ENCODE data around the gene AP3B1.

AP3B1 gene

DNA sequence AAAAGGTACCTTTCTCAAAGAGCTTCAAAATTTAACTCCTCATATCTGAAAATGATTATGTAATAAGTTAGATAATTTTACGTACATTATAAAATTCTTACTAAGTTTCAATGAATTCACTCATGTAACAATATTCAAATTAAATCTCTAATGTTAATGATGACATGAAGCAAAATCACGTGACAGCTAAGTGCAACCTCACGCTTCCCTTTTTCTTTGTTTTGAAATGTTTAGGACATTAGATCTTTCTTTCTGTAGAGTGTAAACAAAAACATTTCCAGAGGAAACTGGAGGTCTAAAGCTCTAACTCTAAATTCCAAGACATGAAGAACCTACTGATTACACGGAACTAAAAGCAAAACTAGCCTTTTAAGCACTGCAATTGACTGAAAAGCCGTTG, 291.0 kb downstream of the AP3B1 start:
- TF ChIP-seq, protein P1, sequence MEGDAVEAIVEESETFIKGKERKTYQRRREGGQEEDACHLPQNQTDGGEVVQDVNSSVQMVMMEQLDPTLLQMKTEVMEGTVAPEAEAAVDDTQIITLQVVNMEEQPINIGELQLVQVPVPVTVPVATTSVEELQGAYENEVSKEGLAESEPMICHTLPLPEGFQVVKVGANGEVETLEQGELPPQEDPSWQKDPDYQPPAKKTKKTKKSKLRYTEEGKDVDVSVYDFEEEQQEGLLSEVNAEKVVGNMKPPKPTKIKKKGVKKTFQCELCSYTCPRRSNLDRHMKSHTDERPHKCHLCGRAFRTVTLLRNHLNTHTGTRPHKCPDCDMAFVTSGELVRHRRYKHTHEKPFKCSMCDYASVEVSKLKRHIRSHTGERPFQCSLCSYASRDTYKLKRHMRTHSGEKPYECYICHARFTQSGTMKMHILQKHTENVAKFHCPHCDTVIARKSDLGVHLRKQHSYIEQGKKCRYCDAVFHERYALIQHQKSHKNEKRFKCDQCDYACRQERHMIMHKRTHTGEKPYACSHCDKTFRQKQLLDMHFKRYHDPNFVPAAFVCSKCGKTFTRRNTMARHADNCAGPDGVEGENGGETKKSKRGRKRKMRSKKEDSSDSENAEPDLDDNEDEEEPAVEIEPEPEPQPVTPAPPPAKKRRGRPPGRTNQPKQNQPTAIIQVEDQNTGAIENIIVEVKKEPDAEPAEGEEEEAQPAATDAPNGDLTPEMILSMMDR (IDR thresholded peaks at IDR 0.05; ENCODE audit: insufficient read depth, low read length, poor library complexity, severe bottlenecking), result no peak
- Histone ChIP-seq H3K36me3 (ENCODE audit: control insufficient read depth, insufficient read depth, low read length) (no peaks in the 10 kb centered on the region; the same call in 1 of the 2 replicates), H3K4me3 (replicated peaks; ENCODE audit: low read depth, low read length) (no peak overlapping the region), H3K27me3 (replicated peaks; ENCODE audit: control insufficient read depth, insufficient read depth, low read length) (no peaks in the 10 kb centered on the region)
- DNase-seq (ENCODE audit: extremely low read depth, insufficient read length), result no peak

- no peaks in the 10 kb centered on the region; the same call in 1 of the 2 replicates for H3K36me3 ChIP-seq (ENCODE audit: control insufficient read depth, insufficient read depth, low read length)
- TF ChIP-seq, protein P1 (IDR thresholded peaks at IDR 0.05; ENCODE audit: insufficient read depth, low read length, poor library complexity, severe bottlenecking), result no peak
- no peak for DNase-seq (ENCODE audit: extremely low read depth, insufficient read length)
- no peak overlapping the region for H3K4me3 ChIP-seq (replicated peaks; ENCODE audit: low read depth, low read length)
- H3K27me3 ChIP-seq (replicated peaks; ENCODE audit: control insufficient read depth, insufficient read depth, low read length), result no peaks in the 10 kb centered on the region
Measured at GRCh38 chr5:78002690-78003089, 291.8 kb downstream of the AP3B1 start.

DNA sequence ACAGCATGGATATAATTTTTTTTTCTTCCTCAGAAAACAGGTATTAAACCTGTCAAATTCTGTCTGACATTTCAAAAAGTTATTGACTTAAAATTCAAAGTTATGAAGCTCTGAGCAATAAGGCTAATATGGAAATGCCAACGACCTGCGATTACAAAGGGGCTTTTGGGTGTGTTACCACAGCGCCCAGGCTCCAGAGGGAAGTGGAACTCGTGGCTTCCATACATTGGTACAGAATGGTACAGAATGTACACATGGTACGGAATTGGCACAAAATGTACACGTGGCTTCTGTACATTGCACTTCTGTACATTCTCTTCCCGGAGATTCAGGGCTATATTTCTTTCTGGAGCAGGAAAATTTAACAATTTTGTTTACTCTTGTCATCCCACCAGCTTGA, 293.3 kb downstream of the AP3B1 start:
- H3K36me3 ChIP-seq (ENCODE audit: control insufficient read depth, insufficient read depth, low read length), result no peaks in the 10 kb centered on the region; the same call in 1 of the 2 replicates
- no peak overlapping the region for H3K4me3 ChIP-seq (replicated peaks; ENCODE audit: low read depth, low read length)
- H3K27me3 ChIP-seq (replicated peaks; ENCODE audit: control insufficient read depth, insufficient read depth, low read length), result no peaks in the 10 kb centered on the region
- TF ChIP-seq, protein P1 (IDR thresholded peaks at IDR 0.05; ENCODE audit: insufficient read depth, low read length, poor library complexity, severe bottlenecking), result no peak
- DNase-seq (ENCODE audit: extremely low read depth, insufficient read length), result no peak

DNA sequence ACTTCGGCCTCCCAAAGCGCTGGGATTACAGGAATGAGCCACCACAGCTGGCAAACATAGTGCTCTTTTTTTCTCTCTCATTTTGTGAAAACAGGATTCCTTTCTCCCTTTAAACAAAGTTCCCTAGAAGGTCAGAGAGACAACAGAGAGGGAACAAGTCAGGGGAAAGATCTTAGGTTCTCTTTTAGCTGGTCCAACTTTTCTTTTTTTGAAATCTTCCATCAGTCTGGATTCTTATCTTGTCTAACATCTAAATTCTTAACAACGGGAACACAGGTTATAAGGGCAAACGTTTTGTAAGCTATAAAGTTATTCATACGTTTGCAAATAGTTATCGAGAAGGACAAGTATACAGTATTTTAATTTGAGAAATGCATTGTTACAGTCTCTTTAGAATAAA, 294.3 kb downstream of the AP3B1 start:
- Histone ChIP-seq H3K36me3 (ENCODE audit: control insufficient read depth, insufficient read depth, low read length) (no peaks in the 10 kb centered on the region; the same call in 1 of the 2 replicates), H3K27me3 (replicated peaks; ENCODE audit: control insufficient read depth, insufficient read depth, low read length) (no peaks in the 10 kb centered on the region), H3K4me3 (replicated peaks; ENCODE audit: low read depth, low read length) (no peak overlapping the region)
- no peak for DNase-seq (ENCODE audit: extremely low read depth, insufficient read length)
- TF ChIP-seq, protein P1 (IDR thresholded peaks at IDR 0.05; ENCODE audit: insufficient read depth, low read length, poor library complexity, severe bottlenecking), result no peak

DNA sequence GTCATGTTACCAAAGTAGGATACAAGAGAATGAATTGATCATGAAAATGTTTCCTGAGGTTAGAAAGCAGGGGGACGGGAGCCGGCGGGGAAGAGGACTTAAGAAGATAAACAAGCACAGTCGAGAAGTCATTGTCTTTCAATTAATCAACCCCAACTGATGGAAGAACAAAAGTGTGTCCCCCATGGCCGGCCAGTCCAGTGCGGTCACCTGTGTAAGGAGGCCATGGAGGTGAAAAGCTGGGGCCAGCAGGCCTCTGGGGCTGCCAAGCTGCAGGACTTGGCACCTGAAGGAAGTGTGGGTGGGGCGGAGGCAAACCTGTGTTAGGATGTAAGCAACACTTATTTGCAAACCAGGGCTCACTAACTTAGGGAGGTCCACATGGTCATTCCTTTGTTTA, 295.1 kb downstream of the AP3B1 start:
- no peaks in the 10 kb centered on the region for H3K27me3 ChIP-seq (replicated peaks; ENCODE audit: control insufficient read depth, insufficient read depth, low read length)
- no peaks in the 10 kb centered on the region; the same call in 1 of the 2 replicates for H3K36me3 ChIP-seq (ENCODE audit: control insufficient read depth, insufficient read depth, low read length)
- TF ChIP-seq, protein P1 (IDR thresholded peaks at IDR 0.05; ENCODE audit: insufficient read depth, low read length, poor library complexity, severe bottlenecking), result no peak
- H3K4me3 ChIP-seq (replicated peaks; ENCODE audit: low read depth, low read length), result no peak overlapping the region
- no peak for DNase-seq (ENCODE audit: extremely low read depth, insufficient read length)

DNA sequence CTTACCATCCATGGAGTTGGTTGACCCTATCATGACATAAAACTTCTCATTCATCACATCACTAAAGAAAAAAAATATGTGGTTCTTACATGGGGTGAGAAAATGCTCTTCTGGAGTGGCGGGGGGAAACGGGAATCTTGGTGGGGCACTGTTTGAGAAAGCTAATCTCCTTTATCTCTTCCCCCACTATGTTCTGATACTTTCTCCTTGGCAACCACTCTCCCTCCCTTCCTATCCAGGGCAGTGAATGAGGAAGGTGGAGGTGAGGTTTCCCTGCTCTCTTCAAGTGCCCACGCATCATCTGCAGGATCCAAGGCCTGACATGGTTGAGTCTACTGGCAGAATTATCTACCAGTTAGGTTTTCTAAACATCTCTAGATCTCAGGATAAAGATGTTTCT, 297.6 kb downstream of the AP3B1 start:
- Histone ChIP-seq H3K4me3 (replicated peaks; ENCODE audit: low read depth, low read length) (no peak overlapping the region), H3K36me3 (ENCODE audit: control insufficient read depth, insufficient read depth, low read length) (no peaks in the 10 kb centered on the region; the same call in 1 of the 2 replicates), H3K27me3 (replicated peaks; ENCODE audit: control insufficient read depth, insufficient read depth, low read length) (no peaks in the 10 kb centered on the region)
- no peak for DNase-seq (ENCODE audit: extremely low read depth, insufficient read length)
- TF ChIP-seq, protein P1 (IDR thresholded peaks at IDR 0.05; ENCODE audit: insufficient read depth, low read length, poor library complexity, severe bottlenecking), result no peak

All from GM06990 (cell line).